ENCODE data around the gene TMEM185A.
"Not testable (repeated sequence)": the region's sequence is repeated elsewhere in the genome, so short reads cannot be mapped to it uniquely, and the experiment has no call there.

TMEM185A gene

GRCh38 chrX:149631234-149632165 is at the start of gene TMEM185A:
TSS of gene TMEM185A (minus strand) at chrX:149631792. CDS start at chrX:149631580, 212 bp downstream.
- peak within 1 kb of the TSS; percentile 18 to 82 (median 73) for H3K27ac ChIP-seq

GRCh38 chrX:149681182-149681581 is 49.6 kb upstream of the TMEM185A start:
- H3K4me3 ChIP-seq: no peak overlapping the region
- no peak overlapping the region for H3K27ac ChIP-seq

More at GRCh38 chrX:149631234-149632165, at the start of gene TMEM185A:
- peak within 1 kb of the TSS; percentile 60 to 82 (median 65) for H3K4me3 ChIP-seq

DNA sequence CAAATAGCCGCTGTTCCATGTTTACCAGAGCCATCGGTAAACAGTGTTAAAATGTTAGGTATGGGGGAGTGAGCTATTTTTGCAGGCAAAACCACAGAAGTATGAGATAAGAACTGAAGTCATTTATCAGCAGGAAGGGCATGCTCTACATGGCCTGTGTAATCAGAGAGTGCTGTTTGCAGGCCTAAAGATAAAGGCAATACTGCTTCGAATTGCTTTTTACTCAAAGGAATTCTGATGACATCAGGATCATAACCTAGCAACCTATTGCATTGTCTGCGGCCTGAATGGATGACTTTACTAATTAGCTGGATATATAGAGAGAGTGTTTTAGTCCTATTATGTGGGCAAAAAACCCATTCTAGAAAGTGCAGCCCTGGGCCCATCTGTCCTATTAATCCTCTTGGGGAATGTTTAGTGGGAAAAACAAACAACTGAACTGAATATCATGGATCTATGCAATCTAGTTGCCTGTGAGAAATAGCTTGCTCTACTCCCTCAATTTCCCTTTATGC is 47.6 kb upstream of the TMEM185A start:
- not testable (repeated sequence) for H3K27ac ChIP-seq, H3K4me3 ChIP-seq

DNA sequence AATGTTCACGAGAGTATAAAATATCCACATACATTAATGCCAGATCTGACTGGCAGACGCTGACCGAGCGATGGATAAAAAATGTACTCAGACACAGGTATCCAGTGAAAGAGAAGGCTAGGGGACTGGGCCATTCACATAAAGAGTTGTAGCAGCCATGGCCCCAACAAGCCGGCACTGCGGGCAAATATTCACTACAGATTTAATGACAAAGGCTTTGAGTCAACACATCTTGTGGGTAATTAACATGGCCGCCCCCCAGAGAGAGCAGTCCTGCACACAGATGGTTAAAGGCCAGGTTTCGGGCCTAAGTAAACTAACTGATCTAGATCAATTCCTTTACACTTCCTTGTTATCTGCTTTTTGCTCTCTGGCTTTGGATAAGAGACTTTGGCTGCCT is 44.0 kb upstream of the TMEM185A start:
- not testable (repeated sequence) for H3K27ac ChIP-seq, H3K4me3 ChIP-seq

DNA sequence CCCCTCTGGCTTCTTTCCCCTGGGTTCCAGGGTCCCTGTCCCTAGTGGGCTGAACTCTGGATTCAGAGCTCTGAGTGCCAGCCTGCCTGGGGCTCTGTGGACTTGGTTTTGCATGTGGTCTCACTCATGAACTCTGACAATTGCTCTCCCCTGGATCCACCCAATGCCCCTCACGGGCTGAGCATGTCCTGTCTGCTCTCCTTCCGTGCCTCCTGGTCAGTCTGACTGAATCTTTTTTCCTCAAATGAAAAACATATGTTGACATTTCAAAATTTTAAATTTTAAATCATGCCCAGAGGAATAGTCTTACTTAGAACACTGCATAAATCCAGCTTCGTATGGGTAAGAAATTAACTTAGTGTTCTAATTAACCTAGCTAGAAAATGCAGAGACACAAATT is 43.5 kb upstream of the TMEM185A start:
- not testable (repeated sequence) for H3K27ac ChIP-seq, H3K4me3 ChIP-seq

DNA sequence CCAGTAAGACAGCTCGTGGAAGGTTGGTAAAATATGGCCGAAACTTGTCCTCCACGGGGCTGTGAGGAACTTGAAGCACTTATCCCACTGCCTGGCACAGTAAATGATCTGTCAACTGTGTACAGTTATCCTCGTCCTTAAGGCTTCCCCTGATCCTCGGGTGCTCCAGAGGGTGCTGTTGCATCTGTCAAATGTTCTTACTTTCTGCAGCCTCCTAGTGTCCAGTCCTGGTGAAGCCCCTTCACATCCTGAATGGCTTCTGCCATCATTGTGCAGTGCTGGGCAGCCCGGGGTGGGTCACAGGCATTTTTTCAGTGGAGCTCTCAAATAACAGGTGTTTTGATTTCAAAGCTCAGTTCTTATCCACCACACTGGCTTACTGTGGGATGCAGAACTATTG is 29.0 kb upstream of the TMEM185A start:
- not testable (repeated sequence) for H3K4me3 ChIP-seq, H3K27ac ChIP-seq

- H3K4me3 ChIP-seq, H3K27ac ChIP-seq: not testable (repeated sequence)
Observed at GRCh38 chrX:149656260-149656884, 24.8 kb upstream of the TMEM185A start.

DNA sequence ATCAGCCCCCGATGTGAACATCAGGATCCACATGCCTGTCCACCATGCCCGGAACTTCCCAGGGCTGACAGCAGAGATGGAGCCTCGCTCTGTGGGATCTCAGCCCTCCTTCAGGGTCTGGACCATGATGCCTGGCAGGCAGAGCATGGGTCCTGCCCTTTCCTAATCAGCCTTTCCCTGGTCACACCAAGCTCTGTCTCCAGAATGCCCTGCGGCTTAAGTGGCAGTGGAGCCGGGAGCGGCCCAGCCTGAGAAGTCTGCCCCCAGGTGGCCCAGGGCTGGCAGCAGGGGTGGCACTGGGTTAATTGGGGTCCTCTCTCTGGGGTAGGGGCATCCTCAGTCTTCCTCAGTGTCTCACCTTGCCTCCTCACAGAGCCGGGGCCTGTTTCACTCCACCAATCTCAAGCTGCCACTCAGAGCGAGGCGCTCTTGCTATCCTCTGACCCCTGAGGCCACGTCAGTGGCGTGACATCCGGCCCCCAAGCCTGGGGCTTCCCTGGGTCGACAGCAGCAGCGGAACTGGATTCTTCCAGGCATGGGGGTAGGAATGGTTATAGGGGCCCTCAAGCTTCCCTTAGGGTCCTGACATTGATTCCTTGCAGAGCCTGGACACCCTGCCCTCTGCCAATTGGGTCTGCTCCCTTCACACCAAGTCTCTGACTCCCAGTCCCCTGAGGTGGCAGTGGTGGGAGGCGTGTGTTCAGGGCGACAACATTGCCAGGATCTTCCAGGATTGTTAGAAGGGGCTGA is 20.8 kb upstream of the TMEM185A start:
- no peak overlapping the region for H3K27ac ChIP-seq
- no peak overlapping the region for H3K4me3 ChIP-seq

- no peak overlapping the region for H3K27ac ChIP-seq
- H3K4me3 ChIP-seq: no peak overlapping the region
Observed at GRCh38 chrX:149650162-149650561, 18.6 kb upstream of the TMEM185A start.

GRCh38 chrX:149648932-149649331 is 17.3 kb upstream of the TMEM185A start:
- H3K27ac ChIP-seq: no peak overlapping the region

DNA sequence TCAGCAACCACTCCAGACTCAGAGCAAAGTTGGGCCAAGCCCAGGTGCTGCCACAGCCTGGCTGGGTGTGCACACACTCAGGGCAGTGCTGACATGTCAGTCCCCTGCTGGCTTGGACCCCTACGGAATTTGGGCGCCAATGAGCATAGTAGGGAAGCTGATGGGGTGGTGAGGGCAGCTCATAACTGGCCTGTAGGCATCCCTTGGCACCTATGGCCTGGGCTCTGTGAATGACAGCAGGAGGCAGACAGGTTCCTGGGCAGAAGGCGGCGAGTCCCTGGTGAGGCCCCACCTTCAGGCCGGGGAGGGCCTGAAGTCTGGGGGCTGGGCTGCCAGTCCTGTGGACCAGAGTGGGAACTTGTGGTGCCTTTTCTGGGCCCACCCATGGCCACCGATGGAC is 15.9 kb upstream of the TMEM185A start:
- Histone ChIP-seq H3K4me3 (no peak overlapping the region), H3K27ac (no peak overlapping the region)

More at GRCh38 chrX:149648932-149649331, 17.3 kb upstream of the TMEM185A start:
- H3K4me3 ChIP-seq: no peak overlapping the region

DNA sequence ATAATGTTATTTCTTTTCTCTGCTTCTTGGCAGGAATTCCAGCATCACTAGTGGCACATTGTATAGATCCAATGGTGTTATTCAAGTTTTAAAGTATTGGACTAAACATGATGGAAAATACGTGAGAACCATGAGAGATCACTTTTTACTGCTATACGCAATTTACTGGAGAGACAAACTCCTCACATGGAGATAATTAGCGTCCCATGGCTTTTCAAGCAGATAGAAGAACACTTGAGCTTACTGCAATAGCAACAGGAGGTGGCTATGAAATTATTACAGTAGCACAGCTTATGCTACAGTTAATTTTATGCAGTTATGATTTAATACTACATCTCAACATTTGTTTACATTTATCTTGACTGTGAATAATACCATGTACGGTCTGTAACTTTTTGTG is 11.9 kb upstream of the TMEM185A start:
- Histone ChIP-seq H3K27ac (no peak overlapping the region), H3K4me3 (no peak overlapping the region)

DNA sequence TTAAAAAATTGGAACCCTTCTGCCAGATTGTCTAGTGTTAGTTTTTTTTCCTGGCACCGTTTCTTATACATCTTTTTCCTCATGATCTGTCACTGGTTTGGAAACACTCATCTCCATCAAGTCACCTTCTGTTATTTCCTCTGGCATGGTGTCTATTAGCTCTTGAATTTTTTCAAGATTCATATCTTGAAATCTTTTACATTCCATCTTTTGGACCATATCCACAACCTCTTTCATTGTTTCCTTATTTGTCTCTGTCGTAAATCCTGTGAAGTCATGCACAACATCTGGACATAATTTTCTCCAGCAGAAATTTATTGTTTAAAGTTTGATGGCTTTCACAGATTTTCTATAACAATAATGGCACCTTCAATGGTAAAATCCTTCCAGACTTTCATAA is 10.2 kb upstream of the TMEM185A start:
- Histone ChIP-seq H3K27ac (no peak overlapping the region), H3K4me3 (no peak overlapping the region)

DNA sequence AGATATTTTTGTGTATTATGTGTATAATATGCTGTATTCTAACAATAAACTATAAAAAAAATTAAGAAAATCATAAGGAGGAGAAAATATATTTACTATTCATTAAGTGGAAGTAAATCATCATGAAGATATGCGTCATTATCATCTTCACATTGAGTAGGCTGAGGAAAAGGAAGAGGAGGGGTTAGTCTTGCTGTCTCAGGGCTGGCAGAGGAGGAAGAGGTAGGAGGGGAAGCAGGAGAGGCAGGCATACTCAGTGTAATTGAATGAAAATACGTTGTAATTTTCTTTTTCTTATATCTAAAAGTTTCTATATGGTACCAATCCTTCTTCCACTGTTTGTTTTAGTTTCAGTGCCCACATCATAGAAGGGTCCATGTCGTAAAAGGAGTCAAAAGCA is 9.8 kb upstream of the TMEM185A start:
- Histone ChIP-seq H3K4me3 (no peak overlapping the region), H3K27ac (no peak overlapping the region)

- Histone ChIP-seq H3K4me3 (no peak overlapping the region), H3K27ac (no peak overlapping the region)
Observed at GRCh38 chrX:149639568-149639967, 8.0 kb upstream of the TMEM185A start.

DNA sequence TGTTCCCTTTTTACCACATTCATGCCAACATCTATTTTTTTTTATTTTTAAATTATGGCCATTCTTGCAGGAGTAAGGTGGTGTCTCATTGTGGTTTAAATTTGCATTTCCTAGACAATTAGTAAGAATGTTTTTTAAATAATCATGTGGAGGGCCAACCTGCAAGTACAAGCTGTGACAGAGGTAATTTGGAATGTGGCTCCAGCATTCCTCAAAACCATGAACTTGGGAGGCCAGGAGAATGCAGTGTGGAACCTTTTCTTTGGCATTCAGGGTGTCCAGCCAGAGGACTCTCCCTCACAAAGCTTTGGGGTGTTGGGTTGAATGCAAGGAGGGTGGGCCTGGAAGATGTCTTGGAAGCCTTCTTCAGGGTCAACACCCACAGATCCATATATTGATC is 7.3 kb upstream of the TMEM185A start:
- no peak overlapping the region for H3K27ac ChIP-seq
- H3K4me3 ChIP-seq: no peak overlapping the region

- H3K4me3 ChIP-seq: no peak overlapping the region
- no peak overlapping the region for H3K27ac ChIP-seq
Observed at GRCh38 chrX:149633511-149633910, 1.9 kb upstream of the TMEM185A start.

DNA sequence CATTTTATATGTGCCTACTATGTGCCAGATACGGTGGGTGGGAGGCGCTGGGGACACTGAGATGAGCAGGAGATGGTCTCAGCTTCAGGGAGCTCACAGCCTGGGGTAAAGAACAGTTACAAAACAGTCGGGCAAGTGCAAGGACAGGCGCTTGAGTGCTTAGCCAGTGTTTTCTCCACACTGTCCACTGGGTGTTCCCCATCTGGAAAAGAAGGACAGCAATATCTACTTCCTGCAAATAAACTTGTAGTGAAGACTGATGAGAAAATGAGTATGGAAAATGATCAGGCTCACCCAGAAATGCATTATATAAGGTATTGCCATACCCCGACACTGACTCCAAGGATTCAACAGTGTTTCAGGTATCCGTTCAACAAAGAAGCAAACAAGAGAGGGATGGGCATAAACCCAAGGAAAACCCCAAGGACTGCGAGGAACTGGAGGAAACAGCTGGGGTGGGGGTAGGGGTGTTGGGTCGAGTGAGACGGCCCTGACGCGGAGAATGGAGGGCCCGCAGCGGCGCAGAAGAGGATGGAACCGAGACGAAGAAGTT is 835 bp downstream of the TMEM185A start:
- peak overlapping the region; percentile 18 to 82 (median 73) for H3K27ac ChIP-seq

DNA sequence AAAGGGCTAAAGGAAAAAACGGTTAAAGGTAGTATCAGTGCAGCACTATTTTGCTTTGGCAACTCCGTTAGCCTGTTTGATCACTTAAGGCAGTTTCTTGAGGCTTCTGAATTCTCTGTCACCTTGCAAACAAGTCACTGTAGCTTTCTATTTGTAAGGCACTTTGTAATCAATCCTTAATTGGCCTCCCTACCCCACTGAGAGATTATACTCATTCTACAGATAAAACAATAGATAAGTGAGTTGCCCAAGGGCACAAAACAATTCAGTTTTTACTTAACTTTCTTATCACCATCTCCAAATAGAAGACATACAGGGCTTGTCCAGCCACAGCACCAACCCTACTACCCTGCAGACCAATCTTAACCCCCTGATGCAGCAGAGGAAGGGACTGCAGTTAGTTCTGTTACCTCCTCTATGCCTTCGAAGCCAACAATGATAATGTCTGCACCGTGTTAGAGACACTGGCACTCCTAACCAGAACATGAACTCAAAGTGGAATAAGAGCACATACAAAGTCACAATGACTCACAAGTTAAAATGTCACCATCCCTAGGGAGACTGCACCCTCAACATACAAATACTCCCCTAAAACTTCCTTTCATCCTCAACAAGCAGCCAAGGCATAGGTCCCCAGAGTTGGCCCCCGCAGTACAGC is 1.7 kb downstream of the TMEM185A start:
- Histone ChIP-seq H3K27ac (peak overlapping the region in 1 of 21 experiments; percentile 76), H3K4me3 (no peak overlapping the region)

More for the DNA sequence above, 835 bp downstream of the TMEM185A start:
- peak overlapping the region; percentile 60 to 82 (median 65) for H3K4me3 ChIP-seq

Measured in skin epidermis (tissue), 12 donors.